Measurements from ENCODE around the gene SNX4. TPM values are rescaled to one million over a fixed set of nuclear protein-coding genes. Genes with fewer than 3 reads are reported as not detected.

The SNX4 gene
- total and polyA plus RNA-seq, 2 of the 4 experiments (the other 2 are of a cell fraction) = 10.7 to 25.6 TPM

DNA sequence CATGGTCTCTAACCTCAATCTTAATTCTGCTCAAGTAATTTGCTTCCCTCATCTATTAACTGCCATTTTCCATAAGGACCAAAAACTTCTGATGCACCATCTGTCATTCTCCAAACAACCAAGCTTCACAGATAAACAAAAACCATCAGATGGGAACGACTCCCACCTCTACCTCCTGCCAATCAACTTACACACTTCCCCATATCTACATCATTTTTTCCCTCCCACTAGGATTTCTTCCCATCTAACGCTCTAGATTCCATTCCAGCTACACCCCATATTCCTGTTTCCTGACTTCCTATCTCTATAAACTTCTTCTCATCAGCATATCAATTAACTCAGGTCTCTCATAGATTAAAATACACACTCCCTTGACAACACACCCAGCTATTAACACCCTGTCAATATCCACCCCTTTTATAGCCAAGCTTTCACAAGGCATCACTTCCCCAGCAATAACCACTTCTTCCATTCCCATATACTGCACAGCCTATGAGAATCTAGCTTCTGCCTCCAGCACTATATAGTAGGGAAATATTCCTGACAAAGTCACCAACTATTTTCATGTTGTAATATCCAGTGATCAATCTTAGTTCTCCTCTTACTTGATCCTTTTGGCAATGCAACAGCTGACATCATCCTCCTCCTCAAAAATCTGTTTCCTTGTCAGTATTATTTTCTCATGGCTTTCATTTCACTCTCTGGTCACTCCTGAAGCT, 39.2 kb downstream of the SNX4 start:
- Histone ChIP-seq H3K4me2 (ENCODE audit: low read depth, low read length) (no peak overlapping the region), H2AFZ (replicated peaks; ENCODE audit: low read length, poor library complexity) (no peak overlapping the region), H3K27ac (ENCODE audit: insufficient read depth, low read length) (no peak overlapping the region), H3K23ac (ENCODE audit: low read depth, low read length) (no peak overlapping the region), H2BK15ac (ENCODE audit: low read depth, low read length) (no peak overlapping the region), H3K14ac (replicated peaks; ENCODE audit: low read depth, low read length) (0 out of 2 replicates have a peak overlapping the region, but pooled peaks have one; percentile 22), H3K36me3 (ENCODE audit: control insufficient read depth, insufficient read depth, low read length) (peaks cover 17% of the 10 kb centered on the region), H2AK9ac (replicated peaks; ENCODE audit: low read depth, low read length, poor library complexity) (no peak overlapping the region), H2AK5ac (ENCODE audit: low read depth, low read length) (no peak overlapping the region), H4K8ac (ENCODE audit: low read depth in 2 of 2, low read length in 2 of 2) (no peak overlapping the region), H3K4me3 (ENCODE audit: insufficient read depth, low read depth, low read length) (no peak overlapping the region), H3K9me3 (ENCODE audit: control insufficient read depth, insufficient read depth, low read length) (no peaks in the 10 kb centered on the region), H2BK120ac (ENCODE audit: low read depth, low read length) (no peak overlapping the region), H3K9me1 (ENCODE audit: insufficient read depth, low read length) (peaks cover 3% of the 10 kb centered on the region; the same call in 1 of the 2 replicates), H2BK20ac (ENCODE audit: low read depth, low read length) (no peak overlapping the region), H3K27me3 (ENCODE audit: control insufficient read depth, insufficient read depth, low read length) (no peaks in the 10 kb centered on the region), H3K79me1 (ENCODE audit: low read depth in 1 of 2, low read length in 2 of 2) (peaks cover 17 to 27% of the 10 kb centered on the region in 2 experiments; a peak in 3 of 4 replicates), H3K4me1 (ENCODE audit: control insufficient read depth, insufficient read depth, low read length) (peaks cover 2% of the 10 kb centered on the region; the same call in 1 of the 2 replicates), H3K9ac (ENCODE audit: low read depth, low read length) (no peak overlapping the region), H4K20me1 (ENCODE audit: insufficient read depth, low read length) (no peaks in the 10 kb centered on the region; the same call in 1 of the 2 replicates), H4K5ac (ENCODE audit: low read depth, low read length) (0 out of 2 replicates have a peak overlapping the region, but pooled peaks have one; percentile 13), H2BK5ac (ENCODE audit: low read depth, low read length, poor library complexity, severe bottlenecking) (peak overlapping the region; percentile 25), H3K56ac (ENCODE audit: extremely low read depth, insufficient read depth, low read length) (no peak overlapping the region), H3K4ac (ENCODE audit: low read depth, low read length) (no peak overlapping the region), H3K18ac (ENCODE audit: low read depth, low read length) (peak overlapping the region; percentile 13; the same call in 1 of the 2 replicates), H4K91ac (ENCODE audit: insufficient read depth, low read depth, low read length) (no peak overlapping the region)
- intact Hi-C loops (cut with micrococcal nuclease) = no loop called here
- CTCF ChIA-PET = interaction anchor here (1.0 kb wide), 1 partner anchor 10 kb away, joined by 3 read pairs; no protein-coding TSS in a partner anchor
- in situ Hi-C loops (cut with MboI; ENCODE audit: low sequenced_read_pairs) = no loop called here
- DNase-seq (peak; percentile 93), ATAC-seq (ENCODE audit: low read depth) (peak; percentile 92)
- TF ChIP-seq CEBPB (IDR thresholded peaks at IDR 0.05; ENCODE audit: low read depth, low read length) (peak; percentile 73; the same call in 1 of the 2 replicates), FOS (IDR thresholded peaks at IDR 0.05; ENCODE audit: low read depth, low read length) (0 out of 2 replicates have a peak, but pooled peaks have one; percentile 24), RAD21 (IDR thresholded peaks at IDR 0.05; ENCODE audit: low read length) (no peak), BHLHE40 (IDR thresholded peaks at IDR 0.05; ENCODE audit: low read depth, low read length) (no peak), NFE2L2 (IDR thresholded peaks at IDR 0.05; ENCODE audit: low read depth, low read length) (no peak), POLR2A (IDR thresholded peaks at IDR 0.05; ENCODE audit: low read depth, low read length) (no peak)
- POLR2A ChIA-PET (ENCODE audit: unreplicated experiment) = no interaction called here
- 72% methylated on average over 2 of the region's 2 CpGs; no CpG with 5 or more reads in 1 of the 2 experiments for WGBS, 2 experiments (ENCODE audit: extremely low coverage in 2 of 2, insufficient read length in 1 of 2)
- dilution Hi-C loops (cut with HindIII; ENCODE audit: low sequenced_read_pairs, unreplicated experiment) = no loop called here
- no TSS peak for BruUV-seq (replicated peaks)
